Tibial artery (tissue), 4 donors: ENCODE data around the gene LANCL3.

Experiments used
- DNase-seq, 2 donors: peaks; one replicate each; pipeline ENCODE4 v3.0.0-alpha.2; 2019
- H3K27ac ChIP-seq, 2 donors: fragments of 200-600 bp; sonication (generic) in 1 of 2; 1 replicate in 1 of 2; 2 replicates in 1 of 2; pipeline ENCODE4 v1.5.1; 2018 to 2019; ENCODE audit warnings: mild to moderate bottlenecking in 1 of 2
- H3K27me3 ChIP-seq, 2 donors: fragments of 200-600 bp; sonication (generic) in 1 of 2; one replicate each; pipeline versions ENCODE4 v1.5.1 to v1.6.0; 2016 to 2019
- H3K36me3 ChIP-seq, 3 donors: fragments of 200-600 bp; sonication (generic) in 2 of 3; one replicate each; pipeline ENCODE4 v1.5.1; 2016 to 2019; ENCODE audit warnings: mild to moderate bottlenecking in 2 of 3
- H3K4me1 ChIP-seq, 4 donors: fragments of 200-600 bp; sonication (generic) in 2 of 4; 1 replicate in 3 of 4; 2 replicates in 1 of 4; pipeline ENCODE4 v1.5.1; 2016 to 2019
- H3K4me3 ChIP-seq, 2 donors: fragments of 200-600 bp; sonication (generic) in 1 of 2; 1 replicate in 1 of 2; 2 replicates in 1 of 2; pipeline ENCODE4 v1.5.1; 2018 to 2019; ENCODE audit warnings: mild to moderate bottlenecking in 2 of 2
- H3K9me3 ChIP-seq, 3 donors: fragments of 200-600 bp; sonication (generic) in 1 of 3; one replicate each; pipeline ENCODE4 v1.5.1; 2016 to 2019
- intact Hi-C: fragments of 100-400 bp; cut with DNase I; formaldehyde crosslinking; loops from one replicate; pipeline ENCODE4 v1.15.0; 2023; ENCODE audit warnings: low total_unique reads
- TF ChIP-seq, protein P1 (sequence below), 2 experiments: fragments of 200-600 bp in 1 of 2; fragments of 450-650 bp in 1 of 2; IDR thresholded peaks; one replicate each; pipeline ENCODE4 v1.5.1; 2017 to 2019; ENCODE audit warnings: antibody characterized with exemption in 2 of 2, mild to moderate bottlenecking in 1 of 2, moderate library complexity in 1 of 2

Gene LANCL3

DNA sequence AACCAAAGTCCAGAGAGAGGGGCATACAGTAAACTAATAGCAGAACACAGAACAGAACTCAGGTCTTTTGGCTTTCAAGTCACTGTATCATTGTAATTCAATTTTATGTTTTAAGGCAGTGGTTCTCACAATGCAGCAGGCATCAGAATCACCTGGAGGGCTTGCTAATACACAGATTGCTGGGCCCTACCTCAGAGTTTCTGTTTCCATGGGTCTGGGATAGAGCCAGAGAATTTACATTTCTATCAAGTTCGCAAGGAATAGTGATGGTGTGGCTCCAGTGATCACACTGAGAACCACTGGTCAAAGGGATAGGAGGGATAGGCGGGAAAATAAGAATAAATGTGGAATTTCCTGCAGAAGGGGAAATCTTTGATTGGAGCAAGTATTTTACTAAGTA lies 36.7 kb downstream of the LANCL3 start:
- TF ChIP-seq, protein P1, sequence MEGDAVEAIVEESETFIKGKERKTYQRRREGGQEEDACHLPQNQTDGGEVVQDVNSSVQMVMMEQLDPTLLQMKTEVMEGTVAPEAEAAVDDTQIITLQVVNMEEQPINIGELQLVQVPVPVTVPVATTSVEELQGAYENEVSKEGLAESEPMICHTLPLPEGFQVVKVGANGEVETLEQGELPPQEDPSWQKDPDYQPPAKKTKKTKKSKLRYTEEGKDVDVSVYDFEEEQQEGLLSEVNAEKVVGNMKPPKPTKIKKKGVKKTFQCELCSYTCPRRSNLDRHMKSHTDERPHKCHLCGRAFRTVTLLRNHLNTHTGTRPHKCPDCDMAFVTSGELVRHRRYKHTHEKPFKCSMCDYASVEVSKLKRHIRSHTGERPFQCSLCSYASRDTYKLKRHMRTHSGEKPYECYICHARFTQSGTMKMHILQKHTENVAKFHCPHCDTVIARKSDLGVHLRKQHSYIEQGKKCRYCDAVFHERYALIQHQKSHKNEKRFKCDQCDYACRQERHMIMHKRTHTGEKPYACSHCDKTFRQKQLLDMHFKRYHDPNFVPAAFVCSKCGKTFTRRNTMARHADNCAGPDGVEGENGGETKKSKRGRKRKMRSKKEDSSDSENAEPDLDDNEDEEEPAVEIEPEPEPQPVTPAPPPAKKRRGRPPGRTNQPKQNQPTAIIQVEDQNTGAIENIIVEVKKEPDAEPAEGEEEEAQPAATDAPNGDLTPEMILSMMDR (IDR thresholded peaks at IDR 0.05), result no peak
- intact Hi-C loops, result loop anchor here (10.0 kb wide), 1 partner anchor 63 kb away; no protein-coding TSS in a partner anchor

GRCh38 chrX:37609727-37610126 lies 38.3 kb downstream of the LANCL3 start:
- H3K36me3 ChIP-seq, result no peaks in the 10 kb centered on the region
- no peak for DNase-seq
- TF ChIP-seq, protein P1 (IDR thresholded peaks at IDR 0.05), result no peak
- no peaks in the 10 kb centered on the region for H3K9me3 ChIP-seq
- H3K27ac ChIP-seq, result no peak overlapping the region
- no peak overlapping the region for H3K4me3 ChIP-seq
- no peaks in the 10 kb centered on the region for H3K27me3 ChIP-seq
- H3K4me1 ChIP-seq, result peaks cover 0 to 8% (median 0%) of the 10 kb centered on the region in 4 donors
- intact Hi-C loops, result loop anchor here (10.0 kb wide), 1 partner anchor 65 kb away; no protein-coding TSS in a partner anchor

More for the DNA sequence above, 36.7 kb downstream of the LANCL3 start:
- Histone ChIP-seq H3K4me3 (no peak overlapping the region), H3K36me3 (no peaks in the 10 kb centered on the region), H3K27ac (no peak overlapping the region), H3K4me1 (peaks cover 0 to 8% (median 0%) of the 10 kb centered on the region in 4 donors), H3K27me3 (no peaks in the 10 kb centered on the region), H3K9me3 (no peaks in the 10 kb centered on the region)
- DNase-seq, result no peak

GRCh38 chrX:37613933-37614332 lies 42.5 kb downstream of the LANCL3 start:
- Histone ChIP-seq H3K9me3 (no peaks in the 10 kb centered on the region), H3K4me1 (no peaks in the 10 kb centered on the region), H3K27me3 (no peaks in the 10 kb centered on the region), H3K36me3 (no peaks in the 10 kb centered on the region), H3K27ac (no peak overlapping the region), H3K4me3 (no peak overlapping the region)
- TF ChIP-seq, protein P1 (IDR thresholded peaks at IDR 0.05), result no peak
- DNase-seq, result no peak
- intact Hi-C loops, result no loop called here

- intact Hi-C loops, result no loop called here
- Histone ChIP-seq H3K27ac (no peak overlapping the region), H3K4me3 (no peak overlapping the region), H3K4me1 (no peaks in the 10 kb centered on the region), H3K36me3 (no peaks in the 10 kb centered on the region), H3K9me3 (no peaks in the 10 kb centered on the region), H3K27me3 (no peaks in the 10 kb centered on the region)
- DNase-seq, result no peak
- TF ChIP-seq, protein P1 (IDR thresholded peaks at IDR 0.05), result no peak
These were observed 56.1 kb downstream of the LANCL3 start for GRCh38 chrX:37627602-37628001.

DNA sequence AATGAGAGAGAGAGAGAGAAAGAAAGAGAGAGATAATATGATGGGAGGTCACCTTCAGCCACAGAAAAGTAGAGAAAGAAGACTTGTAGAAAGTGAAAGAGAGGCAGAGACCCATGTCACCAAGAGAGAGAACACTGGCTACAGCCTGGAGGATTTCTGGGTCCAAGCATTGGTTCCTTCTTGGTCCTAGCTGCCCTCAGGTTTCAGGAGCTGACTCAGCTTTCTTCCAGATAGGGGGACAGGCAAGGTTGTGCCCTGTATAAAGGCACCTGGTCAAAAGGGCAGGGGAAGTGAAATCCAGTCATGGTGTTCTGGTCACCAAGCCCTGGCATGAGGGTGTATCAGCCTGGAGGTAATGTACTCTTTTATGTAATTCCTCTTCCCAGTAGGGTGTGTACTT lies 66.6 kb downstream of the LANCL3 start:
- intact Hi-C loops, result no loop called here
- DNase-seq, result no peak
- H3K4me3 ChIP-seq, result no peak overlapping the region
- H3K27ac ChIP-seq, result no peak overlapping the region
- TF ChIP-seq, protein P1 (IDR thresholded peaks at IDR 0.05), result no peak
- no peaks in the 10 kb centered on the region for H3K4me1 ChIP-seq
- H3K27me3 ChIP-seq, result no peaks in the 10 kb centered on the region
- no peaks in the 10 kb centered on the region for H3K36me3 ChIP-seq
- H3K9me3 ChIP-seq, result peaks cover 0 to 4% (median 0%) of the 10 kb centered on the region in 3 donors

- TF ChIP-seq, protein P1 (IDR thresholded peaks at IDR 0.05), result no peak
- intact Hi-C loops, result no loop called here
- no peak for DNase-seq
- Histone ChIP-seq H3K36me3 (no peaks in the 10 kb centered on the region), H3K4me3 (no peak overlapping the region), H3K9me3 (no peaks in the 10 kb centered on the region), H3K27ac (no peak overlapping the region), H3K27me3 (no peaks in the 10 kb centered on the region), H3K4me1 (no peaks in the 10 kb centered on the region)
These were observed 68.7 kb downstream of the LANCL3 start for GRCh38 chrX:37640142-37640541.
